GM18907 (cell line): ENCODE measurements around the gene TIPRL.
"Not testable (repeated sequence)": the region's sequence is repeated elsewhere in the genome, so short reads cannot be mapped to it uniquely, and the experiment has no call there.

ENCODE experiments used
- ATAC-seq: cut with Tn5 transposase; IDR thresholded peaks from one replicate; pipeline ENCODE4 v1.9.1; 2021; ENCODE audit warnings: mild to moderate bottlenecking, moderate library complexity; ENCODE audit not compliant: unreplicated experiment

The TIPRL gene

DNA sequence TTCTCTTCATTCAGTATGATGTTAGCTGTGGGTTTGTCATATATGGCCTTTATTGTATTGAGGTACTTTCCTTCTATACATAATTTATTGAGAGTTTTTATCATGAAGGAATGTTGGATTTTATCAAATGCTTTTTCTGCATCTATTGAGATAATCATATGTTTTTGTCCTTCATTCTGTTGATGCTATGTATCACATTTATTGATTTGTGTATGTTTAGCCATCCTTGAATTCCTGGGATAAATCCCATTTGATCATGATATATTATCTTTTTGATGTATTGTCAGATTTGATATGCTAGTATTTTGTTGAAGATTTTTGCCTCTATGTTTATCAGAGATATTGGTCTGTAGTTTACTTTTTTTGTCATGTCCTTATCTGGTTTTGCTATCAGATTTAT, 21.1 kb upstream of the TIPRL start:
- ATAC-seq: no peak

DNA sequence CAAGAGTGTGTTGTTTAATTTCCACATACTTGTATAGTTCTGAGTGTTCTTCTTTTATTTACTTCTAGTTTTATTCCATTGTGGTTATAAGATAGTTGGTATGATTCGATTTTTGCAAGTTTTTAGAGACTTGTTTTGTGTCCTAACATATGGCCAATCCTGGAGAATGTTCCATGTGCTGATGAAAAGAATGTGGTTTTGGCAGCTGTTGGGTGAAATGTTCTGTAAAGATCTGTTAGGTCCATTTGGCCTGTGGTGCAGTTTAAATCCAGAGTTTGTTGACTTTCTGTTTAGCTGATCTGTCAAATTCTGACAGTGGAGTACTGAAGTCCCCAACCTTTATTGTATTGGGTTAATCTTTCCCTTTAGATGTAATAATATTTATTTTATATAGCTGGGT, 19.5 kb upstream of the TIPRL start:
- ATAC-seq: no peak

DNA sequence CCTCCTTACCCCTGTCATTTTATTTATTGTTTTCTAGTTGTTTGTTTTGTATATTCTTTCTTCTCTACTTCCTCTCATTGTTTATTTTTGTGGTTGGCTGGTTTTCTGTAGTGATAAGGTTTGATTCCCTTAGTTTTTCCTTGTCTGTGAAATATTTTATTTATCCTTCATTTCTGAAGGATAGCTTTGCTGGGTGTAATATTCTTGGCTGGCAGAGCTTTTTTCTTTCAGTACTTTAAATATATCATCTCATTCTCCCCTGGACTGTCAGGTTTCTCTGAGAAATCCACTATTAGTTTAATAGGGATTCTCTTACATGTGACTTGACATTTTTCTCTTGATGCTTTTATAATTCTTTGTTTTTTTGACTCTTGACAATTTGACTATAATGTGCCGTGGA, 18.8 kb upstream of the TIPRL start:
- no peak for ATAC-seq

- ATAC-seq: no peak
These were observed 17.3 kb upstream of the TIPRL start for GRCh38 chr1:168161459-168161858.

- ATAC-seq: no peak
These were observed 15.1 kb upstream of the TIPRL start for GRCh38 chr1:168163670-168164069.

- ATAC-seq: no peak
These were observed 14.0 kb upstream of the TIPRL start for GRCh38 chr1:168164771-168165170.

GRCh38 chr1:168167806-168168205, 11.0 kb upstream of the TIPRL start:
- no peak for ATAC-seq

DNA sequence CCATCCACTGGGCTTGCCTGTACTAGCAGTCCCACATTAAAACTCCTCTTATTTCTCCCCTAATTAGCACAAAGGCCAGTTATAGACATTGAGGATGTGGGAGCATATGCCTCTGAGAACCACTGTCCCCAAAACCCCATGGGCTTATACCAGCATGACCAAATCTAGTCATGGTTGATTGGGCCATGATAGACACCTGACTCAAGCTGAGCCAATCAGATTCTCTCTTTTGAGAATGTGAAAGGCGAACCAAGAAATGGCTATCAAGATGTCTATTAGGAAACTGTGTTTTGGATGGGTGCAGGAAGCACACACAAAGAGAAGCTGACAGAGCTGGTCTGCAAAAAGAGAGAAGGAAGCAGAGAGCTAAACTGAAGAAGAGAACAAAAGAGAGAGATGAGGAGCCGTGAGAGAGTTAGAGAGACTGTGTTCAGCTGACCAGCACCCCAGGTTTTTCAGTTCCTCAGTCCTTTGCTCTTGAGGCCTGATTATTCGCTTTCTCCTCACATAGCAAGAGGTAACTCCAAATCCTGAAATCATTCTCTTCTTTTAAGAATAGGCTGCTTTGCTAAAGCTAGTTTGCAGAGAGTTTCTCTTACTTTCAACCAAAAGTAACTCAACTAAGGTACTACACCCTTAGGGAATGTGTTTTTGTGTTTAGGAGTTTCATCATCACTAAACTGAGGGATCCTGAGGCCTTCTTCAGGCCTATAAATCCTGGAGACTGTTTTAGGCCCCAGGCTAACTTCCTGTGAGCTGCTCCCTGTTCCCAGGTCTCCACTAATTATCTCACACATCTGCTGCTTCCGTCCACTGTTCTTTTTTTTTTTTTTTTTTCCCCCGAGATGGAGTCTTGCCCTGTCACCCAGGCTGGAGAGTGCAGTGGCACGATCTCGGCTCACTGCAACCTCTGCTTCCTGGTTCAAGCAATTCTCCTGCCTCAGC, 7.9 kb upstream of the TIPRL start:
- no peak for ATAC-seq

- no peak for ATAC-seq
These were observed 6.4 kb upstream of the TIPRL start for GRCh38 chr1:168172250-168172915.

DNA sequence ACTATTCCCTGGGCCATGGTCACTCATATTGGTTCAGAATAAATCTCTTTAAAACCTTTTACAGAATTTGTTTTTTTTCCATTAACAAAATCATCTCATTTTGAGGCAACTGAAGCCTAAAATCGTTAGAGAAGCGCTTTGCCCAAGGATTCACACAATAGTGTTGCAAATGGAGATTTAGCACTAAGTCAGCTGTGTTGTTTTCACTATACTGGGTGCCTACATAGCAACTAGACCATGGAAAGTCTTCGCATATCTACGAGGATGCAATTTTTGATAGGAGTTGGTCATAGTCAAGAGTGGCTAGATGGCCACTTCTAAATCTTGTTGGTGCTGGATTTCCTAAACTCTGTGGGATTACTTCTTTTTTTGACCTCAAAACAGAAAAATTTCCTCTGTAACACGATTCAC, 530 bp upstream of the TIPRL start:
- ATAC-seq: no peak

GRCh38 chr1:168179438-168180147, 831 bp downstream of the TIPRL start:
- no peak for ATAC-seq

DNA sequence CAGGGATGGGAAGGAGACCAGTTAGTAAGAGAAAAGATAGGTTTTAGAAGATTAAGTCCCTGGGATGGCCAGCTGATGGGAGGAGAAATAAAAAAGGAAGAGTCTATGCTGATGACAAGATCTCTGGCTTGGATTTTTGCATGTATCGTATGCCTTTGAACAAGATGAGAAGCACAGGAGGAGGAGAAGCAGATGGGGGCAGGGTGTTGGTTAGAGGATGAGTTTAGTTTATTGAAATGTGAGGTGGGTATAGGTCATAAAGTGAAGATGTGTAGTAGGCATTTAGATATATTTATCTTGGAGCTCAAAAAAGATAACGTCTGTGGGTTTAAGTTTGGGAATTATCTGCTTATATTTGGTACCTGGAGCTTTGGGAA, 1.4 kb downstream of the TIPRL start:
- ATAC-seq: no peak

DNA sequence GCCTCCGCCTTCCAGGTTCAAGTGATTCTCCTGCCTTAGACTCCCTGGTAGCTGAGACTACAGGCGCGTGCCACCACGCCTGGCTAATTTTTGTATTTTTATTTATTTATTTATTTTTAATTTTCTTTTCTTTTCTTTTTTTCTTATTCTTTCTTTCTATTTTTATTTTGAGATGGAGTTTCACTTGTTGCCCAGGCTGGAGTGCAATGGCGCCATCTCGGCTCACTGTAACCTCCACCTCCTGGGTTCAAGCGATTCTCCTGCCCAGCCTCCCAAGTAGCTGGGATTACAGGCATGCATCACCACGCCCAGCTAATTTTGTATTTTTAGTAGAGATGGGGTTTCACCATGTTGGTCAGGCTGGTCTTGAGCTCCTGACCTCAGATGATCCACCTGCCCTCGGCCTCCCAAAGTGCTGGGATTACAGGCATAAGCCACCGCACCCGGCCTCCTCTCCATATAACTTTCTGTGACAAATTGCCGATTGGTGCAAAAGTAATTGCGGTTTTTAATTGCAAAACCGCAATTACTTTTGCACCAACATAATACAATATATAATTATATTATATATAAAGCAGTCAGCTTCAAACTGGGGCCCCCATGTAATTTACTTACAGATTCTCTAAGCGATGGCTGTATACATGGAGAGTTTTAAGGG, 2.4 kb downstream of the TIPRL start:
- not testable (repeated sequence) for ATAC-seq

- ATAC-seq: no peak
These were observed 8.4 kb downstream of the TIPRL start for GRCh38 chr1:168187177-168187576.

DNA sequence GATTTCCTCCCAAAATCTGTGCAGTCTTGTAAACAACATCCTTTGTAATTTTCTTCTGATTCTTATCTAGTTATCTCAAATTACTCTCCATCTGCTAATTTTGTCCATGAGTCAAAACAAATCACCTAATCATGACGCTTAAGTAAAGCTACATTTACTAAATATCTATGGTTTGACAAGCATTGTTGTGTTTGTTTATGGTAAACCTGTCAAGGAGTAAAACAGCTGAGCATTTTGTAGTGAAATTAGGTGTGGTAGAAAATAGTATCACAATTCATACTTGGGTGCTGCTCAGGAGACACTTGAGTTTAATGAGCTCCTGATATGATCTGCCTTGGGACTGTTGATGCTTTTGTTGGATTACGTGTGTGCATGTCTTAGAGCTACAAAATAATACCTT, 11.6 kb downstream of the TIPRL start:
- ATAC-seq: no peak

DNA sequence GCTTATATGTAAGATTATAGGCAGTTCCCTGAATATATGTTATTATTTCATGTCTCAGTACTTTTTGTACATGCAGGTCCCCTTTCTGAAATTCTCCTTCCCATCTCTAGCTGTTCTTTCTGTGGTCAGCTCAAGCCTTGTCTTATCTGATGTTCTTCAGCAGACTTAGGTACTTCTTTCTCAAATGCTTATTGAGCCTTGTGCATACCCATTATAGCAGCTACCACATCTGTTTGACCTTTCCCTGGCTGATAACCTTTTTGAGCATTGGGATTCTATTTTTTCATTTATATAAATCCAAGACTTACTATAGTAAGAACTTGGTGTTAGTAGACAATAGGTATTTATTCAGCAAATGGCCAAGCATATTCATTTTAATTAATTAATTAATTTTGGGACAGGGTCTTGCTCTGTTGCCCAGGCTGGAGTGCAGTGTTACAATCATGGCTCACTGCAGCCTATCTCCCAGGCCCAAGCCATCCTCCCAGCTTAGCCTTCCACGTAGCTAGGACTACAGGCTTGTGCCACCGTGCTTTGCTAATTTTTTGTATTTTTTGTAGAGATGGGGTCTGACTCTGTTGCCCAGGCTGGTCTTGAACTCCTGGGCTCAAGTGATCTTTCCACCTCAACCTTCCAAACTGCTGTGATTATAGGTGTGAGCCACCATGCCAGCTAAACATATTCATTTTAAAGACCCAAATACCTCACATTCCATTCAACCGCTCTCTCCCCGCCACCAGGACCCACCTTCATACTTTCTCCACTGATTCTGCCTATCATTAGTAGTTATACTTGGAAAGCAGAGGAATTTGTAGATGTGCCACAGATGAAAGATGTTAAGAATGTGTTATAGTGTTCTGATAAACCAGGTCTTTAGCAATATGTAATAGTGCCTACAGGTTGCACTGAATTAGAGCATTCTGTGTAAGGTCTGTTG, 16.7 kb downstream of the TIPRL start:
- no peak for ATAC-seq

GRCh38 chr1:168199056-168199455, 20.3 kb downstream of the TIPRL start:
- ATAC-seq: no peak

- no peak for ATAC-seq
These were observed 24.3 kb downstream of the TIPRL start for GRCh38 chr1:168202941-168203654.

DNA sequence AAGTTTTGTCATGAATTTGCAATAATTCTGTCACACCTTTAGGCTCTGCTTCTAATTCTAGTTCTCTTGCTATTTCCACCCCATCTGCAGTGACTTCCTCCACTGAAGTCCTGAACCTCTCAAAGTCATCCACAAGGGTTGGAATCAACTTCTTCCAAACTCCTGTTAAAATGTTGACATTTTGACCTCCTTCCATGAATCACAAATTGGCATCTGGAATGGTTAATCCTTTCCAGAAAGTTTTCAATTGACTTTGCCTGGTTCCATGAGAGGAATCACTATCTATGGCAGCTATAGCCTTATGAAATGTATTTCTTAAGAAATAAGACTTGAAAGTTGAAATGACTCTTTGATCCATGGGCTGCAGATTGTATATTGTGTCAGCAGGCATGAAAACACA, 27.3 kb downstream of the TIPRL start:
- ATAC-seq: no peak
